Measurements from ENCODE around the gene C9orf50. TPM values are rescaled to one million over a fixed set of nuclear protein-coding genes. Genes with fewer than 3 reads are reported as not detected.
"Not testable (repeated sequence)": the region's sequence is repeated elsewhere in the genome, so short reads cannot be mapped to it uniquely, and the experiment has no call there.

The C9orf50 gene
- total RNA-seq, 1 experiment from 2014 or later: not detected

DNA sequence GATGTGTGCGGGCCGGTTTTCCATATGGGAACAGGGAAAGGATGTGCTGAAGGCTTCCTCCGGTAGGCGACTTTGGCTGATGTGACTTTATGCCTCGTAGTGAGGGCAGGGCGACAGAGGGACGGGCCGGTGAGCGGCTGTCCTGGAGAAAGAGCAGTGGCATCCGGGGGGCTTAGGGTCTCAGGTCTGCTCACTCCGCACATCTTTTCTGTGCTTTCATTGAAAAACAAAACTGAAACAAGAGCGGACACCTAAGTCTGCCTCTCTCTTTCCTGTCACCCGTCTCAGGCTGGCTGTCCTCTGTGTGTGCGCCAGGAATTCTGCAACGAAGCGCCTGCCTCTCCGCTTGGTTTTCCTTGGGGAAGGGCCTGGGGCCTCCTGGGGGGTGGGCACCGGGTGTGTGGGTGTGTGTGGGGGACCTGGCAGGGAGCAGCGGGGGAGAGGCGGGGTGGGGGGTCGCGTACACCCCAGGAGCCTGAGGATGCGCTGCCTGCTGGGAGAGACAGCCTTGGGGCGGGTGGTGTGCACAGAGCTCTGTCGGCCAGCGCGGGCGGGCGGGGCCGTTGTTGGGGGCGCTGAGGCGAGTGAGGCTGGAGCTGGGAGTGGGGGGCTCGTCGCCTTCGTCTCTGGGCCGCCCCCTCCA is 44.0 kb upstream of the C9orf50 start:
- Histone ChIP-seq H3K4me1 (ENCODE audit: control insufficient read depth, insufficient read depth, low read length) (no peaks in the 10 kb centered on the region), H3K36me3 (ENCODE audit: control insufficient read depth, insufficient read depth, low read length) (no peaks in the 10 kb centered on the region), H3K9me3 (ENCODE audit: control insufficient read depth, insufficient read depth, low read depth, low read length) (no peaks in the 10 kb centered on the region), H3K27ac (ENCODE audit: low read length) (no peak overlapping the region), H3K27me3 (ENCODE audit: control insufficient read depth, insufficient read depth, low read length) (no peaks in the 10 kb centered on the region), H3K4me3 (ENCODE audit: low read depth in 2 of 2, low read length in 2 of 2) (peak overlapping the region; percentile 35 to 45)
- in situ Hi-C loops (cut with HindIII; ENCODE audit: low pct_unique_long_range_greater_than_20kb, low sequenced_read_pairs) (no loop called here), intact Hi-C loops (cut with micrococcal nuclease; ENCODE audit: unreplicated experiment) (no loop called here)
- POLR2A ChIA-PET: no interaction called here
- DNase-seq (ENCODE audit: low read depth, low spot score) (no peak), ATAC-seq (peak; percentile 74)
- CTCF ChIA-PET: no interaction called here
- no peak for TF ChIP-seq SIN3A (IDR thresholded peaks at IDR 0.05; ENCODE audit: borderline replicate concordance, insufficient read depth, low read depth, low read length)
- TF ChIP-seq TCF7L2 (IDR thresholded peaks at IDR 0.05; ENCODE audit: low read depth, low read length): no peak
- no peak for TF ChIP-seq REST (IDR thresholded peaks at IDR 0.05; ENCODE audit: insufficient read depth in 1 of 2, low read depth in 2 of 2, low read length in 1 of 2)
- BruUV-seq (replicated peaks): no TSS peak

DNA sequence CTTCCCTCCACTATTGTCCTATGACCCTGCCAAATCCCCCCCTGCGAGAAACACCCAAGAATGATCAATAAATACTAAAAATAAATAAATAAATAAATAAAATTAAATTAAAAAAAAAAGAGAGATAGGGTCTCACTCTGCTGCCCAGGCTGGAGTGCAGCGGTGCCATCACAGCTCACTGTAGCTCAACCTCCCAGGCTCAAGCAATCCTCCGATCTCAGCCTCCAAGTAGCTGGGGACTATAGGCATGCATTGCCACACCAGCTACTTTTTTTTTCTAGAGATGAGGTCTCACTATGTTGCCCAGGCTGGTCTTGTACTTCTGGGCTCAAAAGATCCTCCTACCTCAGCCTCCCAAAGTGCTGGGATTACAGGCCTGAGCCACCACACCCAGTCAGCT is 41.3 kb upstream of the C9orf50 start:
- CTCF ChIA-PET; DNase-seq (ENCODE audit: low read depth, low spot score); H3K4me1 ChIP-seq (ENCODE audit: control insufficient read depth, insufficient read depth, low read length); H3K9me3 ChIP-seq (ENCODE audit: control insufficient read depth, insufficient read depth, low read depth, low read length); ATAC-seq; H3K27ac ChIP-seq (ENCODE audit: low read length); H3K27me3 ChIP-seq (ENCODE audit: control insufficient read depth, insufficient read depth, low read length); BruUV-seq (replicated peaks); H3K4me3 ChIP-seq (ENCODE audit: low read depth in 2 of 2, low read length in 2 of 2); intact Hi-C loops (cut with micrococcal nuclease; ENCODE audit: unreplicated experiment); in situ Hi-C loops (cut with HindIII; ENCODE audit: low pct_unique_long_range_greater_than_20kb, low sequenced_read_pairs); H3K36me3 ChIP-seq (ENCODE audit: control insufficient read depth, insufficient read depth, low read length); POLR2A ChIA-PET: not testable (repeated sequence)

DNA sequence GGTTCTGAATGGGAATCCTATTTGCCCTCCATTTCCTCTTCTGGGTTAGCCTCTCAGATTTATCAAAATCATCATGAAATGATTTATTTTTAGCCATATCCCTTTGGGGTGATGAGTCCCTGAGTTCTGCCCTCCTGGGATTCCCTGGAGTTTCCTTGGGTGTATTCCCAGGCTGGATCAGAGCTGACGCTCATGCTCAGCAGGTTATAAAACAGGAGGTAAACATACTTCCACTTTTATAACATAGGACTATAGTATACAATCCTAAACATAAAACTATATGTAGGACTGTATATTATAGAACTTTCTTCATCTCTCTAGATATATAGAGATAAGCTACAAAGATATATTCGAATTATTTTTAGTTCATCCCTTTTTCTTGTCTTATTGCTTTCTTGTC is 40.1 kb upstream of the C9orf50 start:
- no TSS peak for BruUV-seq (replicated peaks)
- Histone ChIP-seq H3K27me3 (ENCODE audit: control insufficient read depth, insufficient read depth, low read length) (no peaks in the 10 kb centered on the region), H3K4me3 (ENCODE audit: low read depth in 2 of 2, low read length in 2 of 2) (no peak overlapping the region), H3K9me3 (ENCODE audit: control insufficient read depth, insufficient read depth, low read depth, low read length) (no peaks in the 10 kb centered on the region), H3K4me1 (ENCODE audit: control insufficient read depth, insufficient read depth, low read length) (peaks cover 3% of the 10 kb centered on the region; the same call in 1 of the 2 replicates), H3K36me3 (ENCODE audit: control insufficient read depth, insufficient read depth, low read length) (no peaks in the 10 kb centered on the region), H3K27ac (ENCODE audit: low read length) (no peak overlapping the region)
- TF ChIP-seq POLR2AphosphoS5 (IDR thresholded peaks at IDR 0.05; ENCODE audit: low read depth, low read length) (no peak), TCF7L2 (IDR thresholded peaks at IDR 0.05; ENCODE audit: low read depth, low read length) (no peak)
- in situ Hi-C loops (cut with HindIII; ENCODE audit: low pct_unique_long_range_greater_than_20kb, low sequenced_read_pairs) (no loop called here), intact Hi-C loops (cut with micrococcal nuclease; ENCODE audit: unreplicated experiment) (no loop called here)
- ChIA-PET POLR2A (no interaction called here), CTCF (no interaction called here)
- DNase-seq (ENCODE audit: low read depth, low spot score): no peak
- ATAC-seq: no peak

Data from Panc1 (cell line).